GM06990 (cell line): ENCODE data around the gene FRMD4A.
"Not testable (repeated sequence)": the region's sequence is repeated elsewhere in the genome, so short reads cannot be mapped to it uniquely, and the experiment has no call there.

Experiments used
- DNase-seq: peaks from one replicate; pipeline ENCODE4 v3.0.0-alpha.2; 2011; ENCODE audit not compliant: insufficient read length; ENCODE audit errors: extremely low read depth
- H3K27me3 ChIP-seq: replicated peaks from 2 replicates; pipeline ENCODE4 v1.6.0; 2011; ENCODE audit warnings: low read length; ENCODE audit not compliant: control insufficient read depth, insufficient read depth
- H3K36me3 ChIP-seq: 2 replicates; pipeline ENCODE4 v1.5.1; 2011; ENCODE audit warnings: low read length; ENCODE audit not compliant: control insufficient read depth, insufficient read depth
- H3K4me3 ChIP-seq: replicated peaks from 2 replicates; pipeline ENCODE4 v1.5.1; 2011; ENCODE audit warnings: low read depth, mild to moderate bottlenecking, control low read depth, low read length
- TF ChIP-seq, protein P1 (sequence below): IDR thresholded peaks from 2 replicates; pipeline ENCODE4 v1.5.1; 2011; ENCODE audit warnings: low read length, control low read depth, mild to moderate bottlenecking, inconsistent platforms; ENCODE audit not compliant: insufficient read depth, poor library complexity, severe bottlenecking

Gene FRMD4A

GRCh38 chr10:13867822-13868221 lies 462.9 kb downstream of the FRMD4A start:
- Histone ChIP-seq H3K36me3 (peaks cover 3% of the 10 kb centered on the region), H3K27me3 (no peaks in the 10 kb centered on the region), H3K4me3 (no peak overlapping the region)
- DNase-seq = no peak
- TF ChIP-seq, protein P1, sequence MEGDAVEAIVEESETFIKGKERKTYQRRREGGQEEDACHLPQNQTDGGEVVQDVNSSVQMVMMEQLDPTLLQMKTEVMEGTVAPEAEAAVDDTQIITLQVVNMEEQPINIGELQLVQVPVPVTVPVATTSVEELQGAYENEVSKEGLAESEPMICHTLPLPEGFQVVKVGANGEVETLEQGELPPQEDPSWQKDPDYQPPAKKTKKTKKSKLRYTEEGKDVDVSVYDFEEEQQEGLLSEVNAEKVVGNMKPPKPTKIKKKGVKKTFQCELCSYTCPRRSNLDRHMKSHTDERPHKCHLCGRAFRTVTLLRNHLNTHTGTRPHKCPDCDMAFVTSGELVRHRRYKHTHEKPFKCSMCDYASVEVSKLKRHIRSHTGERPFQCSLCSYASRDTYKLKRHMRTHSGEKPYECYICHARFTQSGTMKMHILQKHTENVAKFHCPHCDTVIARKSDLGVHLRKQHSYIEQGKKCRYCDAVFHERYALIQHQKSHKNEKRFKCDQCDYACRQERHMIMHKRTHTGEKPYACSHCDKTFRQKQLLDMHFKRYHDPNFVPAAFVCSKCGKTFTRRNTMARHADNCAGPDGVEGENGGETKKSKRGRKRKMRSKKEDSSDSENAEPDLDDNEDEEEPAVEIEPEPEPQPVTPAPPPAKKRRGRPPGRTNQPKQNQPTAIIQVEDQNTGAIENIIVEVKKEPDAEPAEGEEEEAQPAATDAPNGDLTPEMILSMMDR = no peak

- DNase-seq = no peak
- TF ChIP-seq, protein P1 = no peak
- Histone ChIP-seq H3K4me3 (no peak overlapping the region), H3K27me3 (no peaks in the 10 kb centered on the region), H3K36me3 (peaks cover 1% of the 10 kb centered on the region; the same call in 1 of the 2 replicates)
Measured at GRCh38 chr10:13865758-13866491, 464.8 kb downstream of the FRMD4A start.

- H3K27me3 ChIP-seq, H3K36me3 ChIP-seq, H3K4me3 ChIP-seq, DNase-seq: not testable (repeated sequence)
Measured at GRCh38 chr10:13865220-13865619, 465.5 kb downstream of the FRMD4A start.

DNA sequence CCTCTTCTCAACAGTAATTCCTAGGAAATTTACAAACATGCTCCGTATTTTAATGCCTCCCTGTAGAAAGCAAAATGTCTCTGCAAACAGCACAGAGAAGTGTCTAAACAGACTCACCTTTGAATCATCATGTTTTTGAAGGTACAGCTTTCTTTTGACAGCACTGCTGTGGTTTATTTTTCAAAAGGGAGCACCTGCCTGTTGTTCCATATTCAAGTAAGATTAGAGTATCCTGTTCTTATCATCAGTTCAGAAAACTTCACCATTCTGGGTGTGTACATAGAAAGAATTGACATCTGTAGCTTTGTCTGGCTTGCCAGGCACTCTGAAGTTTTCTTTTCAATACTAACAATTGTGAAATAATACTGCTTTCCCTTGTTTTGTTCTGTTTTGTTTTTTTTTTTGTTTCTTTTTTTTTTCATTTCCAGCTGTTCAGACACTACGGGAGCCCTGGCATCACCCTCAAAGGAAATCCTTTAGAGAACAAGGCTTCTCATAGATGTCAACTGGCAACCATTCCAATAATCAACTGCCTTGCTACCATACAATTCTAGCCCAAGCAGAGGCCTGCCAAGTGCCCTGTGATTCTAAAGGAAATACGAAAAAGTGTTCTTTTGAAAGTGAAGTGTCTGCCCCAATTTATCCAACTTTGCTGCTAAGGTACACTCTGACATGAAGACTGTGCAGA lies 468.0 kb downstream of the FRMD4A start:
- Histone ChIP-seq H3K27me3 (no peaks in the 10 kb centered on the region), H3K4me3 (no peak overlapping the region), H3K36me3 (no peaks in the 10 kb centered on the region; the same call in none of the 2 replicates)
- DNase-seq = no peak
- TF ChIP-seq, protein P1 = no peak

- Histone ChIP-seq H3K4me3 (no peak overlapping the region), H3K27me3 (no peaks in the 10 kb centered on the region), H3K36me3 (no peaks in the 10 kb centered on the region; the same call in none of the 2 replicates)
- TF ChIP-seq, protein P1 = no peak
- DNase-seq = no peak
Measured at GRCh38 chr10:13860886-13861285, 469.8 kb downstream of the FRMD4A start.

DNA sequence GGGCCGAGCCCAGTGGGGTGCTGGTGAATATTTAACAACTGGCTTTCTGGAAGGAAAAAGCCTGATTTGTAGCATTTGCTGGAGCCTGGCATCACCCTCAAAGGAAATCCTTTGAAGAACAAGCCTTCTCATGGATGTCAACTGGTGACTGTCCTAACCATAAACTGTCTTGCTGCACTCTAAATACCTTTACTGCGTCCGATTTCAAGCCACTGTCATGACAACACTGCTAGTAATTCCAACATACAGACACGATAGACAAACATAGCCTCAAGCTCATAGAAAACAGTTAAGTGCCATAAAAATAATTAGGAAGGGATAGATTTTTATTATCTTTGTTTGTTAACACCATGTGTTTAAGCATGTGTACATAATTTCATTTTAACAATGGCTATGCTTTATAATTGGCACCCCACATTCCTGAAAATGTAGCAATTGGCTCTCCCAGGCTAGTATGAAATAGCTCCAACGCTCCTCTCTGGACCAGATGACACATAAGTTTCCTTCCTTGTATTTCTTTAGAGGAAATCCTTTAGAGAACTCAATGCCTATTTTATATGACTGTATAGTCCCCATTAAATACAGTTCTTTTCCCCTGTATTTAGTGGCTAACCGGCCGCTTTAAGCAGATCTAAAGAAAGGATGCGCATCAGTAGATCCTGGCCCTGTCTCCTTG lies 470.6 kb downstream of the FRMD4A start:
- H3K4me3 ChIP-seq = no peak overlapping the region
- TF ChIP-seq, protein P1 = no peak
- no peaks in the 10 kb centered on the region; the same call in none of the 2 replicates for H3K36me3 ChIP-seq
- no peaks in the 10 kb centered on the region for H3K27me3 ChIP-seq
- no peak for DNase-seq
